ENCODE measurements around the gene TUT4.

TUT4 gene

GRCh38 chr1:52502789-52503188, 50.1 kb downstream of the TUT4 start:
- Mint-ChIP-seq H3K4me1 (peaks cover 6% of the 10 kb centered on the region), H3K27me3 (no peaks in the 10 kb centered on the region), H3K9me3 (no peaks in the 10 kb centered on the region), H3K36me3 (peaks cover 37% of the 10 kb centered on the region), H3K27ac (no peak overlapping the region), H3K4me3 (no peak overlapping the region)
- no peak for DNase-seq (ENCODE audit: low spot score in 2 of 2)
- ATAC-seq (ENCODE audit: low read depth): no peak

- Mint-ChIP-seq H3K36me3 (peaks cover 21% of the 10 kb centered on the region), H3K4me3 (no peak overlapping the region), H3K27ac (peak overlapping the region; percentile 64), H3K27me3 (no peaks in the 10 kb centered on the region), H3K9me3 (no peaks in the 10 kb centered on the region), H3K4me1 (no peaks in the 10 kb centered on the region)
- ATAC-seq (ENCODE audit: low read depth) (no peak), DNase-seq (ENCODE audit: low spot score in 2 of 2) (no peak)
Measured at GRCh38 chr1:52487632-52488031, 65.3 kb downstream of the TUT4 start.

GRCh38 chr1:52482326-52483004, 70.4 kb downstream of the TUT4 start:
- H3K27me3 Mint-ChIP-seq: no peaks in the 10 kb centered on the region
- no peaks in the 10 kb centered on the region for H3K9me3 Mint-ChIP-seq
- DNase-seq (ENCODE audit: low spot score in 2 of 2) (no peak), ATAC-seq (ENCODE audit: low read depth) (no peak)
- H3K36me3 Mint-ChIP-seq: peaks cover 7% of the 10 kb centered on the region
- no peaks in the 10 kb centered on the region for H3K4me1 Mint-ChIP-seq
- H3K27ac Mint-ChIP-seq: no peak overlapping the region
- H3K4me3 Mint-ChIP-seq: no peak overlapping the region

- Mint-ChIP-seq H3K36me3 (peaks cover 11% of the 10 kb centered on the region), H3K27me3 (no peaks in the 10 kb centered on the region), H3K27ac (no peak overlapping the region), H3K4me3 (no peak overlapping the region), H3K4me1 (no peaks in the 10 kb centered on the region), H3K9me3 (no peaks in the 10 kb centered on the region)
- DNase-seq (ENCODE audit: low spot score in 2 of 2) (no peak), ATAC-seq (ENCODE audit: low read depth) (no peak)
Measured at GRCh38 chr1:52479076-52479475, 73.8 kb downstream of the TUT4 start.

GRCh38 chr1:52477876-52478275, 75.0 kb downstream of the TUT4 start:
- no peaks in the 10 kb centered on the region for H3K4me1 Mint-ChIP-seq
- no peaks in the 10 kb centered on the region for H3K27me3 Mint-ChIP-seq
- H3K36me3 Mint-ChIP-seq: peaks cover 14% of the 10 kb centered on the region
- no peak overlapping the region for H3K4me3 Mint-ChIP-seq
- no peak overlapping the region for H3K27ac Mint-ChIP-seq
- no peaks in the 10 kb centered on the region for H3K9me3 Mint-ChIP-seq
- DNase-seq (ENCODE audit: low spot score in 2 of 2) (no peak), ATAC-seq (ENCODE audit: low read depth) (no peak)

GRCh38 chr1:52476943-52477342, 75.9 kb downstream of the TUT4 start:
- H3K27ac Mint-ChIP-seq: no peak overlapping the region
- no peak overlapping the region for H3K4me3 Mint-ChIP-seq
- H3K9me3 Mint-ChIP-seq: no peaks in the 10 kb centered on the region
- ATAC-seq (ENCODE audit: low read depth) (no peak), DNase-seq (ENCODE audit: low spot score in 2 of 2) (no peak)
- no peaks in the 10 kb centered on the region for H3K4me1 Mint-ChIP-seq
- H3K36me3 Mint-ChIP-seq: peaks cover 14% of the 10 kb centered on the region
- no peaks in the 10 kb centered on the region for H3K27me3 Mint-ChIP-seq

- H3K4me3 Mint-ChIP-seq: no peak overlapping the region
- H3K27ac Mint-ChIP-seq: no peak overlapping the region
- H3K9me3 Mint-ChIP-seq: no peaks in the 10 kb centered on the region
- H3K36me3 Mint-ChIP-seq: peaks cover 17% of the 10 kb centered on the region
- DNase-seq (ENCODE audit: low spot score in 2 of 2) (no peak), ATAC-seq (ENCODE audit: low read depth) (no peak)
- no peaks in the 10 kb centered on the region for H3K27me3 Mint-ChIP-seq
- no peaks in the 10 kb centered on the region for H3K4me1 Mint-ChIP-seq
Measured at GRCh38 chr1:52474807-52475206, 78.1 kb downstream of the TUT4 start.

- Mint-ChIP-seq H3K27me3 (no peaks in the 10 kb centered on the region), H3K9me3 (no peaks in the 10 kb centered on the region), H3K36me3 (peaks cover 20% of the 10 kb centered on the region), H3K4me3 (no peak overlapping the region), H3K4me1 (no peaks in the 10 kb centered on the region), H3K27ac (no peak overlapping the region)
- ATAC-seq (ENCODE audit: low read depth) (no peak), DNase-seq (ENCODE audit: low spot score in 2 of 2) (no peak)
Measured at GRCh38 chr1:52473039-52473438, 79.9 kb downstream of the TUT4 start.

GRCh38 chr1:52472384-52472783, 80.5 kb downstream of the TUT4 start:
- H3K27ac Mint-ChIP-seq: no peak overlapping the region
- no peaks in the 10 kb centered on the region for H3K9me3 Mint-ChIP-seq
- no peaks in the 10 kb centered on the region for H3K27me3 Mint-ChIP-seq
- DNase-seq (ENCODE audit: low spot score in 2 of 2) (no peak), ATAC-seq (ENCODE audit: low read depth) (no peak)
- H3K36me3 Mint-ChIP-seq: peaks cover 22% of the 10 kb centered on the region
- H3K4me1 Mint-ChIP-seq: no peaks in the 10 kb centered on the region
- no peak overlapping the region for H3K4me3 Mint-ChIP-seq

GRCh38 chr1:52469108-52469507, 83.8 kb downstream of the TUT4 start:
- ATAC-seq (ENCODE audit: low read depth) (no peak), DNase-seq (ENCODE audit: low spot score in 2 of 2) (no peak)
- Mint-ChIP-seq H3K27me3 (no peaks in the 10 kb centered on the region), H3K4me1 (peaks cover 2% of the 10 kb centered on the region), H3K4me3 (no peak overlapping the region), H3K36me3 (peaks cover 23% of the 10 kb centered on the region), H3K9me3 (no peaks in the 10 kb centered on the region), H3K27ac (no peak overlapping the region)

GRCh38 chr1:52463891-52464290, 89.0 kb downstream of the TUT4 start:
- DNase-seq (ENCODE audit: low spot score in 2 of 2): no peak
- Mint-ChIP-seq H3K4me1 (peaks cover 2% of the 10 kb centered on the region), H3K4me3 (no peak overlapping the region), H3K27me3 (no peaks in the 10 kb centered on the region), H3K36me3 (peaks cover 20% of the 10 kb centered on the region), H3K9me3 (no peaks in the 10 kb centered on the region), H3K27ac (peak overlapping the region; percentile 47)
- ATAC-seq (ENCODE audit: low read depth): no peak

GRCh38 chr1:52461821-52462220, 91.1 kb downstream of the TUT4 start:
- Mint-ChIP-seq H3K4me1 (peaks cover 2% of the 10 kb centered on the region), H3K4me3 (no peak overlapping the region), H3K27ac (no peak overlapping the region), H3K36me3 (peaks cover 12% of the 10 kb centered on the region), H3K27me3 (no peaks in the 10 kb centered on the region), H3K9me3 (no peaks in the 10 kb centered on the region)
- no peak for ATAC-seq (ENCODE audit: low read depth)
- DNase-seq (ENCODE audit: low spot score in 2 of 2): no peak

GRCh38 chr1:52460694-52461093, 92.2 kb downstream of the TUT4 start:
- ATAC-seq (ENCODE audit: low read depth): no peak
- no peak for DNase-seq (ENCODE audit: low spot score in 2 of 2)
- H3K4me3 Mint-ChIP-seq: no peak overlapping the region
- H3K36me3 Mint-ChIP-seq: peaks cover 13% of the 10 kb centered on the region
- peaks cover 2% of the 10 kb centered on the region for H3K4me1 Mint-ChIP-seq
- H3K27ac Mint-ChIP-seq: no peak overlapping the region
- H3K9me3 Mint-ChIP-seq: no peaks in the 10 kb centered on the region
- H3K27me3 Mint-ChIP-seq: no peaks in the 10 kb centered on the region

GRCh38 chr1:52455686-52456085, 97.2 kb downstream of the TUT4 start:
- Mint-ChIP-seq H3K27me3 (no peaks in the 10 kb centered on the region), H3K27ac (no peak overlapping the region), H3K4me1 (no peaks in the 10 kb centered on the region), H3K9me3 (no peaks in the 10 kb centered on the region), H3K4me3 (no peak overlapping the region), H3K36me3 (peaks cover 17% of the 10 kb centered on the region)
- DNase-seq (ENCODE audit: low spot score in 2 of 2): no peak
- no peak for ATAC-seq (ENCODE audit: low read depth)

GRCh38 chr1:52454779-52455178, 98.1 kb downstream of the TUT4 start:
- H3K36me3 Mint-ChIP-seq: peaks cover 17% of the 10 kb centered on the region
- H3K27me3 Mint-ChIP-seq: no peaks in the 10 kb centered on the region
- H3K27ac Mint-ChIP-seq: no peak overlapping the region
- no peak for ATAC-seq (ENCODE audit: low read depth)
- no peaks in the 10 kb centered on the region for H3K4me1 Mint-ChIP-seq
- H3K4me3 Mint-ChIP-seq: no peak overlapping the region
- H3K9me3 Mint-ChIP-seq: no peaks in the 10 kb centered on the region
- no peak for DNase-seq (ENCODE audit: low spot score in 2 of 2)
